RWPE1 (cell line): ENCODE data around the gene ZNF563.
A peak's percentile ranks its signal among the peaks of the same experiment; 100 is the strongest.

ENCODE experiments used
- CTCF ChIA-PET: fragments of 350-600 bp; sonication (Branson Sonifier 250); formaldehyde crosslinking; extraction: SDS; loops from one replicate; lab custom pipeline; 2021; lab: Yijun Ruan, JAX
- POLR2A ChIA-PET: fragments of 400-600 bp; formaldehyde crosslinking; extraction: SDS; loops from one replicate; lab custom pipeline; 2020; ENCODE audit warnings: antibody characterized with exemption; ENCODE audit not compliant: low non-redundant PET; lab: Yijun Ruan, JAX
- DNase-seq: peaks from one replicate; pipeline ENCODE4 v3.0.0; 2012; ENCODE audit warnings: low spot score
- H3K27ac ChIP-seq: fragments of 450-650 bp; 2 replicates; pipeline ENCODE4 v1.5.1; 2017
- CTCF ChIP-seq: fragments of 450-650 bp; conservative IDR thresholded peaks from 2 replicates; pipeline ENCODE4 v1.5.1; 2017; ENCODE audit warnings: low read depth, mild to moderate bottlenecking

ZNF563 gene

GRCh38 chr19:12333162-12334159, at the start of gene ZNF563:
TSS of gene ZNF563 (minus strand) at chr19:12333633. CDS start at chr19:12333482, 151 bp downstream.
- ChIA-PET POLR2A (interaction anchor here (0.6 to 1.0 kb wide), 2 partner anchors 32 to 152 kb away, joined by 3 read pairs; partner anchors contain the start of gene ZNF442), CTCF (interaction anchor here (0.6 to 1.2 kb wide), 3 partner anchors 32 to 274 kb away, joined by 3 to 4 read pairs (median 3); partner anchors contain the start of gene ZNF442)
- DNase-seq: peak; percentile 99
- TF ChIP-seq CTCF: no peak
- H3K27ac ChIP-seq: peak within 1 kb of the TSS; percentile 88

- TF ChIP-seq CTCF: no peak
- no peak overlapping the region for H3K27ac ChIP-seq
- ChIA-PET CTCF (no interaction called here), POLR2A (no interaction called here)
- DNase-seq: no peak
Observed at GRCh38 chr19:12380444-12380737, 47.0 kb upstream of the ZNF563 start.

DNA sequence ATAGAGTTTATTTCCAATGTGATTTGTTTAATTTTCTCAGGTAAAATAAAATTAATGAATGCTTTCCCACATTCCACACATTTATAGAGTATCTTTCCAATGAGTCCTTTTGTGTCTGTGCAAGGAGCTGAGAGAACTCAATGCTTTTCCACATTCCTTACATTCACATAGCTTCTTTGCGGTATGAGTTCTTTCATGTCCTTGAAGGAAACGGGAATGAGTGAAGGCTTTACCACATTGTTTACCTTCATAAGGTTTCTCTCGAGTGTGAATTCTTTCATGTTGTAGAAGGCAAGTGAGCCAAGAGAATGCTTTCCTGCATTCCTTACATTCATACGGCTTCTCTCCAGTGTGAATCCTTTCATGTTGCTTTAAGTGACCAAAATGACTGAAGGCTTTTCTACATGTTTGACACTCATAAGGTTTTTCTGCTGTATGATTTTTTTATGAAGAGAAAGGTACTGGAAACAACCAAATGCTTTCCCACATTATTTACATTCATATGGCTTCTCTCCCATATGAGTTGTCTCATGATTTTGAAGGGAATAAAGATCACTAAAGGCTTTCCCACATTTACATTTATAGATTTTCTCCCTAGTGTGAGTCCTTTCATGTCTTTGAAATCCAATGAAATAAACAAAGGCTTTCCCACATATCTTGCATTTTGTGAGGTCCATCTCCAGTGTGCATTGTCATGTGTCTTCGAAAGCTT, 46.5 kb upstream of the ZNF563 start:
- POLR2A ChIA-PET: no interaction called here
- DNase-seq: no peak

DNA sequence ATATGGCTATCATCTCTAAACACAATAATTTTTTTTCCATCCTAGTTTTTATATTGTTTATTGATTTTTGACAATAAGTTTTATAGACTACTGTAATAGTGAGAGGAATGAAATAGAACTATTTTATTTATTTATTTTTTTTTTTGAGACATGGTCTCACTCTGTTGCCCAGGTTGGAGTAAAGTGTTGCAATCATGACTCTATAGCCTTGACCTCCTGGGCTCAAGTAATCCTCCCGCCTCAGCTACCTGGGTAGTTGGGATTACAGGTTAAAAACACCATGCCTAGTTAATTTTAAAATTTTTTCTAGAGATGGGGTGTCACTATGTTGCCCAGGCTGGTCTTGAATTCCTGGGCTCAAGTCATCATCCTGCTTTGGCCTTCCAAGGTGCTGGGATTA, 40.6 kb upstream of the ZNF563 start:
- DNase-seq: no peak
- CTCF ChIA-PET: interaction anchor here (0.6 kb wide), 1 partner anchor 361 kb away, joined by 5 read pairs; no protein-coding TSS in a partner anchor
- no peak for TF ChIP-seq CTCF
- POLR2A ChIA-PET: no interaction called here
- no peak overlapping the region for H3K27ac ChIP-seq

More for the DNA sequence above, 46.5 kb upstream of the ZNF563 start:
- CTCF ChIA-PET: no interaction called here
- no peak for TF ChIP-seq CTCF
- H3K27ac ChIP-seq: no peak overlapping the region

DNA sequence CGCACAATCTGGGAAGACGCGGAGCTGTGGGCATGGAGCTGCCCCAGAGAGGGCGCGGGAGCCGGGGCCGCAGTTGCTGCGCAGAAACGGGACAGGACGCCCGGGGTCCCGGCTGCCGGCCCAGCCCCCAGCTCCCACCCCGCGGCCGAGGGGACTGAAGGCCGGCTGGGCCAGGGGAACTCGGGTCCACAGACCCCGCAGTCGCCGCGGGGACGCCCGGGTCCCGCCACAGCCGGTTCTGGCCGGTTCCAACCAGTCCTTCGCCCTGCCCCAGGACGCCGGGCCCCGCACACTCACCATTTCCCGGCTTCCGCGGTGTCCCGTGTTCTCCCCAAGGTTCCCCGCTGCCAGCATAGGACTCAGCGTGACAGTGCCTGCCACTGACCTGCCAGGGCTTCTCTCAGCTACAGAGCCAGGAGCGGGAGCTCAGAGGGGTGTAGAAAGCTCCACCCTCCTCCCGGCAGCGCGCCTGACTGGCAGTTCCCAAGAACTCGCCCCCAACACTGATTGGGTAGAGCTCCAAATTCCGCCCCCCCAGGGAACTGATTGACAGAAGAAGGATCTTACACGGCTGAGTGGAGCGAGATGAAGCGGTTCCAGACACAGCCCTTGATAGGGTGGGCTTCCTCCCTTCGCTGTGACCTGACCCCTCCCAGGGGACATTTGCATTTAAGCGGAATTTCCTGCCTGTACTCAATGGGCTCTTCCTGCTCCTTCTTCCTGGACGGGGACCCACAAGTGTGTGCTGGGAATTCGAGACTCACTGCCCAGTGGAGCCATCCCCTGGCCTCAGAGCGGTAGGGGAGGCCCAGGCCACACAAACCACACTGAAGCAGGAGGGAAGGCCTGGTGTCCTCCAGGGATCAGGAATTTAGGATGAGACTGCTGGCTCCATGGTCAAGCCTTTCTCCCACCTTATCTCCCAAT, 32.1 kb upstream of the ZNF563 start, which contains the start of gene ZNF442:
Gene ZNF442 (minus strand): TSS at position 448 of the 927 bp plus-strand sequence. CDS start 2,052 bp downstream, outside the sequence.
- TF ChIP-seq CTCF: peak; percentile 74
- POLR2A ChIA-PET: interaction anchor here (0.6 kb wide), 2 partner anchors 32 to 36 kb away, joined by 3 read pairs; partner anchors contain the start of gene ZNF563
- CTCF ChIA-PET: interaction anchor here (0.6 to 0.8 kb wide), 3 partner anchors 12 to 32 kb away, joined by 3 read pairs; partner anchors contain the start of gene ZNF563
- peak within 1 kb of the TSS; percentile 84 for H3K27ac ChIP-seq
- DNase-seq: peak; percentile 99
